Kidney (tissue), 22 donors: Measurements from ENCODE around the gene SDHAF3. TPM values are rescaled to one million over a fixed set of nuclear protein-coding genes. Genes with fewer than 3 reads are reported as not detected.
"Not testable (repeated sequence)": the region's sequence is repeated elsewhere in the genome, so short reads cannot be mapped to it uniquely, and the experiment has no call there.

ENCODE experiments used
- DNase-seq, 5 donors: peaks; one replicate each; pipeline ENCODE4 v3.0.0-alpha.2; 2013 to 2020
- FAIRE-seq: peaks from 2 replicates; lab custom pipeline; 2012; peaks lifted over from hg19 to GRCh38; lab: Jason Lieb, UNC
- H3K27ac ChIP-seq, 2 donors: one replicate each; pipeline ENCODE4 v1.7.0; 2013; ENCODE audit warnings: low read depth in 2 of 2, low read length in 2 of 2, inconsistent platforms in 1 of 2
- H3K27me3 ChIP-seq: one replicate; pipeline ENCODE4 v1.7.1; 2013; ENCODE audit warnings: low read length, inconsistent platforms; ENCODE audit not compliant: control insufficient read depth, insufficient read depth
- H3K36me3 ChIP-seq, 3 donors: one replicate each; pipeline versions ENCODE4 v1.7.0 to v1.7.1; 2013; ENCODE audit warnings: low read length in 3 of 3, control low read depth in 1 of 3, inconsistent platforms in 1 of 3; ENCODE audit not compliant: insufficient read depth in 3 of 3, control insufficient read depth in 2 of 3
- H3K4me1 ChIP-seq, 3 donors: one replicate each; pipeline versions ENCODE4 v1.7.0 to v1.7.1; 2013; ENCODE audit warnings: low read length in 3 of 3, inconsistent platforms in 1 of 3, low read depth in 1 of 3; ENCODE audit not compliant: control insufficient read depth in 2 of 3, insufficient read depth in 2 of 3
- H3K4me3 ChIP-seq, 3 donors: one replicate each; pipeline versions ENCODE4 v1.7.0 to v1.8.1; 2013; ENCODE audit warnings: low read length in 3 of 3, control low read depth in 1 of 3, inconsistent platforms in 1 of 3
- H3K9ac ChIP-seq, 3 donors: one replicate each; pipeline versions ENCODE4 v1.7.0 to v1.7.1; 2013; ENCODE audit warnings: low read length in 3 of 3, control low read depth in 1 of 3, inconsistent platforms in 1 of 3
- H3K9me3 ChIP-seq, 3 donors: one replicate each; pipeline versions ENCODE4 v1.7.0 to v1.7.1; 2013; ENCODE audit warnings: low read length in 3 of 3, control low read depth in 1 of 3, inconsistent platforms in 1 of 3; ENCODE audit not compliant: control insufficient read depth in 2 of 3, insufficient read depth in 1 of 3
- CTCF ChIP-seq: IDR thresholded peaks from 3 replicates; pipeline ENCODE4 v1.5.1; 2012; ENCODE audit warnings: mild to moderate bottlenecking, moderate library complexity, borderline replicate concordance; ENCODE audit not compliant: insufficient read depth; ENCODE audit errors: extremely low read depth
- intact Hi-C: fragments of 100-400 bp; cut with DNase I; formaldehyde crosslinking; loops from one replicate; pipeline ENCODE4 v1.11.1; 2022
- long read RNA-seq, 10 donors: library from polyadenylated mRNA in 1 of 10; unstranded in 1 of 10; transcript quantifications; one replicate each; pipeline ENCODE4 v2.0.0 and lab custom pipeline, GENCODE V29; 2021 to 2026
- polyA plus RNA-seq: library from polyadenylated mRNA; stranded (reverse); fragments of 350-450 nt; fragmentation: Illumina TruSeq; extraction: RNeasy Lipid Tissue Mini Kit (QIAGEN cat#74804); gene quantifications from one replicate; pipeline ENCODE4 v1.2.3, GENCODE V29; 2014; ENCODE audit warnings: low read depth, low replicate concordance; ENCODE audit not compliant: insufficient read depth
- total RNA-seq: library from RNA; stranded (reverse); fragmentation: NEBNext Ultra II Directional; extraction: Animal tissue kit (Norgen Biotek cat#: 25700); gene quantifications from one replicate; pipeline ENCODE4 v1.2.1, GENCODE V29; 2021
- donor health status: control.
- donor health status: control.
- donor health status: control.
- donor health status: control.
- donor health status: control.
- donor health status: DM: yes; HTN: yes; CAD: no.
- donor health status: Normal renal cell carcinoma (clear cell type).

SDHAF3 gene
- 17.2 TPM for total RNA-seq
- polyA plus RNA-seq: 22.2 TPM
- long read RNA-seq, donor 1, transcript SDHAF3-202 (2 exons, 2,060 nt): major isoform, 20 of 32 reads
- long read RNA-seq, donor 1, partial matches to known transcripts: 6 of 32 reads
- long read RNA-seq, donor 1, other reads (novel, unspliced or antisense): 6 of 32 reads
- long read RNA-seq, donor 2, transcript SDHAF3-202 (2 exons, 2,060 nt): major isoform, 38 of 49 reads
- long read RNA-seq, donor 2, partial matches to known transcripts: 0 of 49 reads
- long read RNA-seq, donor 2, other reads (novel, unspliced or antisense): 10 of 49 reads
- long read RNA-seq, donor 3, transcript SDHAF3-202 (2 exons, 2,060 nt): major isoform, 36 of 44 reads
- long read RNA-seq, donor 3, partial matches to known transcripts: 0 of 44 reads
- long read RNA-seq, donor 3, other reads (novel, unspliced or antisense): 8 of 44 reads
- long read RNA-seq, donor 4, transcript SDHAF3-202 (2 exons, 2,060 nt): major isoform, 23 of 23 reads
- long read RNA-seq, donor 4, partial matches to known transcripts: 0 of 23 reads
- long read RNA-seq, donor 4, other reads (novel, unspliced or antisense): 0 of 23 reads
- long read RNA-seq, donor 5, partial matches to known transcripts: 0 of 1 reads
- long read RNA-seq, donor 5, other reads (novel, unspliced or antisense): 0 of 1 reads
- long read RNA-seq, donor 6, transcript SDHAF3-202 (2 exons, 2,060 nt): major isoform, 71 of 80 reads
- long read RNA-seq, donor 6, partial matches to known transcripts: 0 of 80 reads
- long read RNA-seq, donor 6, other reads (novel, unspliced or antisense): 7 of 80 reads
- long read RNA-seq, donor 7, transcript SDHAF3-202 (2 exons, 2,060 nt): major isoform, 16 of 18 reads
- long read RNA-seq, donor 7, partial matches to known transcripts: 0 of 18 reads
- long read RNA-seq, donor 7, other reads (novel, unspliced or antisense): 1 of 18 reads
- long read RNA-seq, donor 8, transcript SDHAF3-202 (2 exons, 2,060 nt): major isoform, 28 of 35 reads
- long read RNA-seq, donor 8, partial matches to known transcripts: 0 of 35 reads
- long read RNA-seq, donor 8, other reads (novel, unspliced or antisense): 7 of 35 reads
- long read RNA-seq, donor 9, transcript SDHAF3-202 (2 exons, 2,060 nt): major isoform, 18 of 18 reads
- long read RNA-seq, donor 9, partial matches to known transcripts: 0 of 18 reads
- long read RNA-seq, donor 9, other reads (novel, unspliced or antisense): 0 of 18 reads
- long read RNA-seq, donor 10, transcript SDHAF3-202 (2 exons, 2,060 nt): major isoform, 25 of 32 reads
- long read RNA-seq, donor 10, partial matches to known transcripts: 7 of 32 reads
- long read RNA-seq, donor 10, other reads (novel, unspliced or antisense): 0 of 32 reads

- Histone ChIP-seq H3K9me3 (no peaks in the 10 kb centered on the region), H3K27me3 (no peaks in the 10 kb centered on the region), H3K4me3 (peak within 1 kb of the TSS; percentile 99 to 100 (median 99)), H3K9ac (peak within 1 kb of the TSS; percentile 84 to 99 (median 99)), H3K27ac (peak within 1 kb of the TSS; percentile 39 to 79), H3K36me3 (no peaks in the 10 kb centered on the region), H3K4me1 (peaks cover 0 to 3% (median 0%) of the 10 kb centered on the region in 3 donors)
- DNase-seq (peak; percentile 99), FAIRE-seq (peak; percentile 32)
- intact Hi-C loops: no loop called here
- peak; percentile 20 for TF ChIP-seq CTCF
Observed at GRCh38 chr7:97117372-97118188, at the start of gene SDHAF3. TSS of gene SDHAF3 (plus strand) at chr7:97117698. CDS start at chr7:97117724, 26 bp downstream.

DNA sequence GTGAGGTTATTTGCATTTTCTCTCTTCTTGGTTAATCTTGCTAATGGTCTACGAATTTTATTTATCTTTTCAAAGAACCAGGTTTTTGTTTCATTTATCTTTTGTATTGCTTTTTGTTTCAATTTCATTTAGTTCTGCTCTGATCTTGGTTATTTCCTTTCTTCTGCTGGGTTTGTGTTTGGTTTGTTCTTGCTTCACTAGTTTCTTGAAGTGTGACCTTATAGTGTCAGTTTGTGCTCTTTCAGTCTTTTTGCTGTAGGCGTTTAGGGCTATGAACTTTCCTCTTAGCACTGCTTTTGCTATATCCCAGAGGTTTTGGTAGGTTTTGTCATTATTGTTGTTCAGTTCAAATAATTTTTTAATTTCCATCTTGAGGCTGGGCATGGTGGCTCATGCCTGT lies 45.5 kb upstream of the SDHAF3 start:
- FAIRE-seq, intact Hi-C loops: not testable (repeated sequence)

GRCh38 chr7:97075928-97076327 lies 41.6 kb upstream of the SDHAF3 start:
- no peaks in the 10 kb centered on the region for H3K4me1 ChIP-seq
- intact Hi-C loops: no loop called here
- no peak overlapping the region for H3K4me3 ChIP-seq
- TF ChIP-seq CTCF: no peak
- H3K9me3 ChIP-seq: no peaks in the 10 kb centered on the region
- H3K27me3 ChIP-seq: no peaks in the 10 kb centered on the region
- FAIRE-seq (no peak), DNase-seq (no peak)
- no peak overlapping the region for H3K9ac ChIP-seq
- no peak overlapping the region for H3K27ac ChIP-seq
- H3K36me3 ChIP-seq: no peaks in the 10 kb centered on the region

More for the DNA sequence above, 45.5 kb upstream of the SDHAF3 start:
- not testable (repeated sequence) for H3K4me1 ChIP-seq, H3K9ac ChIP-seq, H3K9me3 ChIP-seq, DNase-seq, H3K27me3 ChIP-seq, H3K4me3 ChIP-seq, H3K27ac ChIP-seq, H3K36me3 ChIP-seq
